Measurements from ENCODE around the gene SLC6A6.

- TF ChIP-seq, protein P1, sequence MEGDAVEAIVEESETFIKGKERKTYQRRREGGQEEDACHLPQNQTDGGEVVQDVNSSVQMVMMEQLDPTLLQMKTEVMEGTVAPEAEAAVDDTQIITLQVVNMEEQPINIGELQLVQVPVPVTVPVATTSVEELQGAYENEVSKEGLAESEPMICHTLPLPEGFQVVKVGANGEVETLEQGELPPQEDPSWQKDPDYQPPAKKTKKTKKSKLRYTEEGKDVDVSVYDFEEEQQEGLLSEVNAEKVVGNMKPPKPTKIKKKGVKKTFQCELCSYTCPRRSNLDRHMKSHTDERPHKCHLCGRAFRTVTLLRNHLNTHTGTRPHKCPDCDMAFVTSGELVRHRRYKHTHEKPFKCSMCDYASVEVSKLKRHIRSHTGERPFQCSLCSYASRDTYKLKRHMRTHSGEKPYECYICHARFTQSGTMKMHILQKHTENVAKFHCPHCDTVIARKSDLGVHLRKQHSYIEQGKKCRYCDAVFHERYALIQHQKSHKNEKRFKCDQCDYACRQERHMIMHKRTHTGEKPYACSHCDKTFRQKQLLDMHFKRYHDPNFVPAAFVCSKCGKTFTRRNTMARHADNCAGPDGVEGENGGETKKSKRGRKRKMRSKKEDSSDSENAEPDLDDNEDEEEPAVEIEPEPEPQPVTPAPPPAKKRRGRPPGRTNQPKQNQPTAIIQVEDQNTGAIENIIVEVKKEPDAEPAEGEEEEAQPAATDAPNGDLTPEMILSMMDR (IDR thresholded peaks at IDR 0.05) = no peak
- TF ChIP-seq POLR2AphosphoS5 (IDR thresholded peaks at IDR 0.05) (peak in 2 of 3 donors; percentile 77 to 90), POLR2A (IDR thresholded peaks at IDR 0.05) (no peak), EP300 (IDR thresholded peaks at IDR 0.05) (no peak)
Observed at GRCh38 chr3:14391033-14391432, 11.4 kb upstream of the SLC6A6 start.

All from stomach (tissue), 4 donors.